Endothelial cell of umbilical vein (primary cell): ENCODE measurements around the gene RFXANK. TPM values are rescaled to one million over a fixed set of nuclear protein-coding genes. Genes with fewer than 3 reads are reported as not detected.
"Not testable (repeated sequence)": the region's sequence is repeated elsewhere in the genome, so short reads cannot be mapped to it uniquely, and the experiment has no call there.

Experiments used
- BruUV-seq: library from RNA; stranded (reverse); fragments of 400-500 nt; replicated peaks from 2 replicates; lab custom pipeline; 2021; lab: Mats Ljungman, UMichigan
- CTCF ChIA-PET: fragments of 300-600, 350-600 bp; sonication (Branson Sonifier 250); formaldehyde crosslinking; loops from one replicate; lab custom pipeline; 2021; ENCODE audit warnings: antibody characterized with exemption, inconsistent platforms; lab: Charles Lee
- POLR2A ChIA-PET: fragments of 300-600, 350-600 bp; sonication (Branson Sonifier 250); formaldehyde crosslinking; loops from one replicate; lab custom pipeline; 2021; ENCODE audit warnings: antibody characterized with exemption, inconsistent platforms; lab: Charles Lee
- DNase-seq: peaks from one replicate; pipeline ENCODE4 v3.0.0-alpha.2; 2011; ENCODE audit warnings: low read depth, low spot score
- FAIRE-seq: peaks from 2 replicates; lab custom pipeline; 2011; peaks lifted over from hg19 to GRCh38; lab: Jason Lieb, UNC
- H2AFZ ChIP-seq: 2 replicates; pipeline ENCODE4 v1.6.0; 2012; ENCODE audit warnings: low read depth, low read length, control low read depth, inconsistent platforms
- H3K27ac ChIP-seq: 2 replicates; pipeline ENCODE4 v1.5.1; 2011; ENCODE audit warnings: low read depth, mild to moderate bottlenecking, control low read depth, low read length, moderate library complexity; ENCODE audit not compliant: insufficient read depth
- H3K27me3 ChIP-seq, 2 experiments: 2 replicates each; pipeline versions ENCODE4 v1.6.0 to v1.6.1; 2011; ENCODE audit warnings: low read length in 2 of 2, mixed read lengths in 1 of 2; ENCODE audit not compliant: control insufficient read depth in 2 of 2, insufficient read depth in 2 of 2
- H3K36me3 ChIP-seq, 2 experiments: 2 replicates in 1 of 2; 3 replicates in 1 of 2; pipeline ENCODE4 v1.5.1; 2011; ENCODE audit warnings: low read length in 2 of 2, mild to moderate bottlenecking in 1 of 2, moderate library complexity in 1 of 2; ENCODE audit not compliant: control insufficient read depth in 2 of 2, insufficient read depth in 2 of 2; ENCODE audit errors: extremely low read depth in 1 of 2
- H3K4me1 ChIP-seq: 3 replicates; pipeline ENCODE4 v1.5.1; 2011; ENCODE audit warnings: mild to moderate bottlenecking, low read length; ENCODE audit not compliant: control insufficient read depth, insufficient read depth; ENCODE audit errors: extremely low read depth
- H3K4me2 ChIP-seq: 2 replicates; pipeline ENCODE4 v1.6.1; 2011; ENCODE audit warnings: low read length, control low read depth, mixed read lengths; ENCODE audit not compliant: insufficient read depth
- H3K4me3 ChIP-seq, 3 experiments: fragments of 200-600 bp in 1 of 3; sonication (generic), shearing (Covaris generic) in 1 of 3; replicated peaks in 1 of 3; 2 replicates each; pipeline ENCODE4 v1.5.1; 2011 to 2016; ENCODE audit warnings: control low read depth in 3 of 3, low read length in 3 of 3, mild to moderate bottlenecking in 2 of 3, inconsistent platforms in 1 of 3, low read depth in 1 of 3, moderate library complexity in 1 of 3; ENCODE audit not compliant: insufficient read depth in 1 of 3
- H3K79me2 ChIP-seq: 2 replicates; pipeline ENCODE4 v1.6.0; 2012; ENCODE audit warnings: low read length, inconsistent platforms; ENCODE audit not compliant: control insufficient read depth, insufficient read depth
- H3K9ac ChIP-seq: replicated peaks from 2 replicates; pipeline ENCODE3; 2011; ENCODE audit warnings: low read length, control low read depth; ENCODE audit not compliant: insufficient read depth; ENCODE audit errors: extremely low read depth
- H3K9me1 ChIP-seq: replicated peaks from 3 replicates; pipeline ENCODE4 v1.6.0; 2011; ENCODE audit warnings: mild to moderate bottlenecking, low read length; ENCODE audit not compliant: control insufficient read depth, insufficient read depth; ENCODE audit errors: extremely low read depth
- H3K9me3 ChIP-seq: replicated peaks from 2 replicates; pipeline ENCODE4 v1.5.1; 2012; ENCODE audit warnings: low read length, inconsistent platforms; ENCODE audit not compliant: control insufficient read depth, insufficient read depth
- H4K20me1 ChIP-seq: replicated peaks from 2 replicates; pipeline ENCODE3; 2011; ENCODE audit warnings: mild to moderate bottlenecking, low read length; ENCODE audit not compliant: control insufficient read depth, insufficient read depth; ENCODE audit errors: extremely low read depth
- CTCF ChIP-seq, 2 donors: IDR thresholded peaks; 1 replicate in 1 of 2; 2 replicates in 1 of 2; pipeline ENCODE4 v1.5.1; 2011; ENCODE audit warnings: low read length in 2 of 2, mild to moderate bottlenecking in 2 of 2, moderate library complexity in 2 of 2, control low read depth in 1 of 2, inconsistent platforms in 1 of 2, low read depth in 1 of 2; ENCODE audit not compliant: insufficient read depth in 1 of 2; ENCODE audit errors: extremely low read depth in 1 of 2
- MAX ChIP-seq: IDR thresholded peaks from 2 replicates; pipeline ENCODE4 v1.6.1; 2011; ENCODE audit not compliant: insufficient read depth, insufficient read length
- POLR2A ChIP-seq: IDR thresholded peaks from 2 replicates; pipeline ENCODE4 v1.6.1; 2012; ENCODE audit warnings: low read depth, mild to moderate bottlenecking, control low read depth, low read length
- dilution Hi-C: fragments of 300-500 bp; cut with MboI; formaldehyde crosslinking; loops from one replicate; pipeline ENCODE4 v1.15.0; 2019; ENCODE audit warnings: low sequenced_read_pairs; ENCODE audit not compliant: extremely low pct_ligation_motif_present
- intact Hi-C: fragments of 100-400 bp; cut with micrococcal nuclease; formaldehyde crosslinking; loops from one replicate; pipeline ENCODE4 v1.10.0; 2022
- polyA plus RNA-seq, 4 experiments: library from polyadenylated mRNA; depleted of rRNA in 3 of 4; stranded (reverse) in 3 of 4; unstranded in 1 of 4; fragments of >200 nt; gene quantifications; 2 replicates each; pipeline versions ENCODE4 v1.2.1 to v1.2.3, GENCODE V29; 2011 to 2012; ENCODE audit warnings: missing spikeins in 1 of 4
- total RNA-seq: library from RNA; stranded (reverse); gene quantifications from 2 replicates; pipeline ENCODE4 v1.2.3, GENCODE V29; 2021

Gene RFXANK
- total and polyA plus RNA-seq, 2 donors (not counting 3 experiments of a cell fraction or from before 2014, with no cell fraction given) = 105 to 124 TPM

- H3K9me3 ChIP-seq, H3K4me3 ChIP-seq, H3K4me1 ChIP-seq, POLR2A ChIA-PET, intact Hi-C loops, H3K27me3 ChIP-seq, BruUV-seq, H3K79me2 ChIP-seq, H4K20me1 ChIP-seq, dilution Hi-C loops, H3K36me3 ChIP-seq, DNase-seq, H3K9me1 ChIP-seq, H3K4me2 ChIP-seq, H3K9ac ChIP-seq, H2AFZ ChIP-seq, H3K27ac ChIP-seq: not testable (repeated sequence)
- CTCF ChIA-PET = interaction anchor here (1.5 kb wide), 1 partner anchor 47 kb away, joined by 4 read pairs; no protein-coding TSS in a partner anchor
- peak; percentile 70 for FAIRE-seq
These were observed 28.9 kb downstream of the RFXANK start for GRCh38 chr19:19221000-19221399.

- peaks cover 2% of the 10 kb centered on the region in 2 experiments for H3K27me3 ChIP-seq
- no peak overlapping the region for H3K4me2 ChIP-seq
- no peak overlapping the region for H2AFZ ChIP-seq
- no peak for DNase-seq
- H3K9ac ChIP-seq = no peak overlapping the region
- no peaks in the 10 kb centered on the region for H3K4me1 ChIP-seq
- no peak for FAIRE-seq
- dilution Hi-C loops = no loop called here
- H4K20me1 ChIP-seq = no peaks in the 10 kb centered on the region
- CTCF ChIA-PET = no interaction called here
- no peaks in the 10 kb centered on the region for H3K36me3 ChIP-seq
- H3K9me1 ChIP-seq = no peaks in the 10 kb centered on the region
- no TSS peak for BruUV-seq
- no peak overlapping the region for H3K4me3 ChIP-seq
- POLR2A ChIA-PET = no interaction called here
- TF ChIP-seq CTCF (IDR thresholded peaks at IDR 0.05; ENCODE audit: extremely low read depth in 1 of 2, insufficient read depth in 1 of 2, low read depth in 1 of 2, low read length in 2 of 2) = no peak
- no peak for TF ChIP-seq POLR2A
- no peak for TF ChIP-seq MAX
- H3K9me3 ChIP-seq = no peaks in the 10 kb centered on the region
- H3K79me2 ChIP-seq = no peaks in the 10 kb centered on the region
- no peak overlapping the region for H3K27ac ChIP-seq
- intact Hi-C loops = no loop called here
These were observed 31.0 kb downstream of the RFXANK start for GRCh38 chr19:19223060-19223459.
